AG09309 (cell line): ENCODE results near the gene SH3GLB1.
A peak's percentile ranks its signal among the peaks of the same experiment; 100 is the strongest.

Experiments
- DNase-seq: peaks from one replicate; pipeline ENCODE4 v3.0.0-alpha.2; 2010; ENCODE audit warnings: low read depth
- H3K4me3 ChIP-seq: 2 replicates; pipeline ENCODE4 v1.5.1; 2011; ENCODE audit warnings: mild to moderate bottlenecking, low read depth, low read length, moderate library complexity; ENCODE audit not compliant: control insufficient read depth
- CTCF ChIP-seq: IDR thresholded peaks from 2 replicates; pipeline ENCODE4 v1.5.1; 2011; ENCODE audit warnings: mild to moderate bottlenecking, low read depth, low read length, inconsistent platforms; ENCODE audit not compliant: insufficient read depth, control insufficient read depth; ENCODE audit errors: missing control alignments

SH3GLB1 gene

GRCh38 chr1:86750076-86750475, 45.7 kb downstream of the SH3GLB1 start:
- DNase-seq, result no peak
- H3K4me3 ChIP-seq, result no peak overlapping the region
- no peak for TF ChIP-seq CTCF

- DNase-seq, result no peak
These were observed 46.2 kb downstream of the SH3GLB1 start for GRCh38 chr1:86750530-86750929.

GRCh38 chr1:86751923-86752322, 47.5 kb downstream of the SH3GLB1 start:
- H3K4me3 ChIP-seq, result no peak overlapping the region
- DNase-seq, result no peak
- TF ChIP-seq CTCF, result no peak

More at GRCh38 chr1:86750530-86750929, 46.2 kb downstream of the SH3GLB1 start:
- TF ChIP-seq CTCF, result no peak
- no peak overlapping the region for H3K4me3 ChIP-seq

- peak; percentile 21 for TF ChIP-seq CTCF
- no peak overlapping the region for H3K4me3 ChIP-seq
- DNase-seq, result no peak
These were observed 49.3 kb downstream of the SH3GLB1 start for GRCh38 chr1:86753700-86754099.

- no peak for TF ChIP-seq CTCF
- DNase-seq, result no peak
- no peak overlapping the region for H3K4me3 ChIP-seq
These were observed 50.0 kb downstream of the SH3GLB1 start for GRCh38 chr1:86754265-86754974.

- no peak for DNase-seq
- no peak for TF ChIP-seq CTCF
- H3K4me3 ChIP-seq, result no peak overlapping the region
These were observed 51.7 kb downstream of the SH3GLB1 start for GRCh38 chr1:86756062-86756406.

GRCh38 chr1:86757272-86757984, 53.1 kb downstream of the SH3GLB1 start:
- no peak for TF ChIP-seq CTCF
- DNase-seq, result peak; percentile 60
- H3K4me3 ChIP-seq, result no peak overlapping the region
